GM12878 (cell line): ENCODE results near the gene PRKAB2.

Source experiments
- CTCF ChIP-seq, 3 experiments: IDR thresholded peaks in 2 of 3; conservative IDR thresholded peaks in 1 of 3; 2 replicates each; pipeline ENCODE4 v1.5.1; 2011; ENCODE audit warnings: low read depth in 3 of 3, low read length in 3 of 3, mild to moderate bottlenecking in 3 of 3, control low read depth in 2 of 3, moderate library complexity in 2 of 3, inconsistent platforms in 1 of 3, mixed read lengths in 1 of 3; ENCODE audit not compliant: control insufficient read depth in 2 of 3, insufficient read depth in 1 of 3; ENCODE audit errors: extremely low read depth in 1 of 3
- NR2C1 ChIP-seq: fragments of 450-650 bp; IDR thresholded peaks from 2 replicates; pipeline ENCODE4 v1.6.1; 2017; ENCODE audit warnings: antibody characterized with exemption, mild to moderate bottlenecking, moderate library complexity
- POLR2AphosphoS5 ChIP-seq: IDR thresholded peaks from 2 replicates; pipeline ENCODE4 v1.6.1; 2011; ENCODE audit warnings: mild to moderate bottlenecking, low read length, inconsistent platforms
- RFX5 ChIP-seq: IDR thresholded peaks from 2 replicates; pipeline ENCODE4 v1.6.1; 2011; ENCODE audit warnings: low read depth, low read length, improper control_type of control experiment

GRCh38 chr1:147208619-147209018 is 36.3 kb upstream of the PRKAB2 start:
- no peak for TF ChIP-seq POLR2AphosphoS5
- no peak for TF ChIP-seq CTCF (IDR thresholded peaks at IDR 0.05 in 2 of 3, conservative IDR thresholded peaks at IDR 0.05 in 1 of 3; ENCODE audit: control insufficient read depth in 2 of 3, extremely low read depth in 1 of 3, insufficient read depth in 1 of 3, low read depth in 3 of 3, low read length in 3 of 3)
- no peak for TF ChIP-seq RFX5
- TF ChIP-seq NR2C1, result no peak
